Breast epithelium (tissue), 3 donors: ENCODE results near the gene CD209.

Source experiments
- POLR2A ChIP-seq: fragments of 450-650 bp; IDR thresholded peaks from one replicate; pipeline ENCODE4 v1.6.1; 2016; ENCODE audit warnings: antibody characterized with exemption, mild to moderate bottlenecking, moderate library complexity
- POLR2AphosphoS5 ChIP-seq, 3 donors: sonication (generic); formaldehyde crosslinking; IDR thresholded peaks; one replicate each; pipeline ENCODE4 v1.6.1; 2017; ENCODE audit warnings: antibody characterized with exemption in 3 of 3
- TF ChIP-seq, protein P1 (sequence below), 3 donors: fragments of 450-650 bp; IDR thresholded peaks; one replicate each; pipeline ENCODE4 v1.5.1; 2016 to 2017; ENCODE audit warnings: antibody characterized with exemption in 3 of 3, mild to moderate bottlenecking in 3 of 3, moderate library complexity in 3 of 3

DNA sequence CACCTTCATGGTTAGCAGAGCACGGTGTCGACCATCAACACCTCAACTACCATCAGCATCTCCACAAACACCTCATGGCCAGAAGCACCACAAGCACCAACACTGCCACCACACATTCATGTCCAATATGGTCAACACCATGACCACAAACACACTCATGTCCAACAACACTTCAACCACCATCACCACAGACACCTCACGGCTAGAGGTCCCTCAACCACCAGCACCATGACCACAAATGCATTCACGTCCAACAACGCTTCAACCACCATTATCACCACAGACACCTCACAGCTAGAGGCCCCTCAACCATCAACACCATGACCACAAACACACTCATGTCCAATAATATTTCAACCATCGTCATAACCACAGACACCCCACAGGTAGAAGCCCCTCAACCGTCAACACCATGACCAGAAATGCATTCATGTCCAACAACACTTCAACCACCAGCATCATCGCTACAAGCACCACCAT, 56.5 kb downstream of the CD209 start:
- TF ChIP-seq POLR2A (no peak), POLR2AphosphoS5 (IDR thresholded peaks at IDR 0.05) (no peak)
- TF ChIP-seq, protein P1, sequence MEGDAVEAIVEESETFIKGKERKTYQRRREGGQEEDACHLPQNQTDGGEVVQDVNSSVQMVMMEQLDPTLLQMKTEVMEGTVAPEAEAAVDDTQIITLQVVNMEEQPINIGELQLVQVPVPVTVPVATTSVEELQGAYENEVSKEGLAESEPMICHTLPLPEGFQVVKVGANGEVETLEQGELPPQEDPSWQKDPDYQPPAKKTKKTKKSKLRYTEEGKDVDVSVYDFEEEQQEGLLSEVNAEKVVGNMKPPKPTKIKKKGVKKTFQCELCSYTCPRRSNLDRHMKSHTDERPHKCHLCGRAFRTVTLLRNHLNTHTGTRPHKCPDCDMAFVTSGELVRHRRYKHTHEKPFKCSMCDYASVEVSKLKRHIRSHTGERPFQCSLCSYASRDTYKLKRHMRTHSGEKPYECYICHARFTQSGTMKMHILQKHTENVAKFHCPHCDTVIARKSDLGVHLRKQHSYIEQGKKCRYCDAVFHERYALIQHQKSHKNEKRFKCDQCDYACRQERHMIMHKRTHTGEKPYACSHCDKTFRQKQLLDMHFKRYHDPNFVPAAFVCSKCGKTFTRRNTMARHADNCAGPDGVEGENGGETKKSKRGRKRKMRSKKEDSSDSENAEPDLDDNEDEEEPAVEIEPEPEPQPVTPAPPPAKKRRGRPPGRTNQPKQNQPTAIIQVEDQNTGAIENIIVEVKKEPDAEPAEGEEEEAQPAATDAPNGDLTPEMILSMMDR (IDR thresholded peaks at IDR 0.05), result no peak
